Activated B cell treated with CpG ODN at 0.5 μM for 24 hours (primary cell): Measurements from ENCODE around the gene CH25H. TPM values are rescaled to one million over a fixed set of nuclear protein-coding genes. Genes with fewer than 3 reads are reported as not detected.
"Not testable (repeated sequence)": the region's sequence is repeated elsewhere in the genome, so short reads cannot be mapped to it uniquely, and the experiment has no call there.

Experiments used
- ATAC-seq: fragments of 200-7000 bp; cut with Tn5 transposase; one replicate; pipeline ENCODE4 v1.10.0; 2021; ENCODE audit warnings: low read depth, mild to moderate bottlenecking, moderate library complexity
- CTCF ChIA-PET: fragments of 350-600 bp; sonication (Branson Sonifier 250); formaldehyde crosslinking; loops from one replicate; lab custom pipeline; 2021; ENCODE audit warnings: antibody characterized with exemption; lab: Charles Lee
- POLR2A ChIA-PET: fragments of 350-600 bp; sonication (Branson Sonifier 250); formaldehyde crosslinking; loops from one replicate; lab custom pipeline; 2021; ENCODE audit warnings: antibody characterized with exemption; lab: Charles Lee
- DNase-seq: peaks from one replicate; pipeline ENCODE4 v3.0.0; 2022
- H3K27ac Mint-ChIP-seq: one replicate; pipeline ENCODE4 v1.8.0; 2020; ENCODE audit warnings: mixed read lengths
- H3K27me3 Mint-ChIP-seq: one replicate; pipeline ENCODE4 v1.8.0; 2021; ENCODE audit warnings: mixed read lengths
- H3K36me3 Mint-ChIP-seq: one replicate; pipeline ENCODE4 v1.8.0; 2021; ENCODE audit warnings: low read depth, mixed read lengths
- H3K4me1 Mint-ChIP-seq: one replicate; pipeline ENCODE4 v1.8.0; 2021; ENCODE audit warnings: mixed read lengths
- H3K4me3 Mint-ChIP-seq: one replicate; pipeline ENCODE4 v1.8.0; 2020; ENCODE audit warnings: mild to moderate bottlenecking, mixed read lengths
- H3K9me3 Mint-ChIP-seq: one replicate; pipeline ENCODE4 v1.8.0; 2020; ENCODE audit warnings: mixed read lengths
- intact Hi-C: fragments of 100-400 bp; cut with micrococcal nuclease; formaldehyde crosslinking; loops from one replicate; pipeline ENCODE4 v1.15.1; 2024
- total RNA-seq: library from RNA; stranded (reverse); gene quantifications from 2 replicates; pipeline ENCODE4 v1.2.3, GENCODE V29; 2022
- TF ChIP-seq, protein P1 (sequence below): fragments of 200-600 bp; IDR thresholded peaks from one replicate; pipeline ENCODE4 v1.8.0; 2022; ENCODE audit warnings: antibody characterized with exemption, mild to moderate bottlenecking

The CH25H gene, protein sequence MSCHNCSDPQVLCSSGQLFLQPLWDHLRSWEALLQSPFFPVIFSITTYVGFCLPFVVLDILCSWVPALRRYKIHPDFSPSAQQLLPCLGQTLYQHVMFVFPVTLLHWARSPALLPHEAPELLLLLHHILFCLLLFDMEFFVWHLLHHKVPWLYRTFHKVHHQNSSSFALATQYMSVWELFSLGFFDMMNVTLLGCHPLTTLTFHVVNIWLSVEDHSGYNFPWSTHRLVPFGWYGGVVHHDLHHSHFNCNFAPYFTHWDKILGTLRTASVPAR
- total RNA-seq: not detected in 2 replicates

DNA sequence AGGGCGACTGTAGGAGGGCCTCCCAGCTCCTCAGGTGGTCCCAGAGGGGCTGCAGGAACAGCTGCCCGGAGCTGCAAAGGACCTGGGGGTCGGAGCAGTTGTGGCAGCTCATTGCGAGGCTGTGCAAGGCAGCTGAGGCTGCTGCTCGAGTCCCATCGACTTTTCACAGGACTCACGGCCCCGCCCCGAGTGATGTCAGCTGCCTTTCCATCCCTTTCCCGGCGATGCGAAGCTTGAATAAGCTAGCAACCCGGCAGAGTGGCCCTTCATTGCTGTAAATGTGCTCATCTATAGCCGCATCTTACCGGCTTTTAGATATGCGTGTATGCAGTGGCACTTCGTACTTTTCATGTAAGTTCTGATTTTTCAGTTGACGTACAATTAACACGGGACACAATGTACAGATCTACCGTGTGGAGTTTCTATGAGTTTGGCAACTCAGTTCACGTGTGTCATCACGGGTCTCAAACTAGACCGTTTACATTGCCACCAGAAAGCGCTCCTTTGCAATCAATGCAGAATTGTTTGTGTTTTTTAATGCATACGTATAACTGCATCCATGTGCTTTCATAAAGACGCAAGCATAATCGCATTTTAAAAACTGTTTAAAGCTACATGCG lies at the start of gene CH25H:
Gene CH25H (minus strand): TSS at position 137 of the 620 bp plus-strand sequence. CDS start 25 bp downstream, at position 112.
- ATAC-seq: peak; percentile 65
- POLR2A ChIA-PET: interaction anchor here (0.6 kb wide), 1 partner anchor 175 kb away, joined by 4 read pairs; no protein-coding TSS in a partner anchor

DNA sequence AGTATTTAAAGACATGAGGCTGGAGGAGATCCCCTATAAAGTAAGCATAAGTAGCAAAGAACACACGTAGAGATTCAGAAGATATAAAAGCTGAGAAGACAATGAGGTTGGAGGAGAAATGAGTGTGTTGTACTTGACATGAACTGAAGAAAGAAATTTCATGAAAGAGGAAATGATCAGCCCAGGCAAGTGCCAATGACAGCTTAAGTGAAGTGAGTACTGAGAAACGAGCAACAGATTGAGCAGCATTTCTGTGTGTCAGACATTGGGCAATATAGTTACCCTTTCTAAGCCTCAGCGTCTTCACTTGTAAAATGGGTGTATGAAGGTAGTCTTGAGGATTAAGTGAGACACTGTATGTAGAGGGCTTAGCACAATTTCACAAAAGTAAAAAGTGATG lies 49.2 kb upstream of the CH25H start:
- Mint-ChIP-seq H3K27me3 (peaks cover 3% of the 10 kb centered on the region), H3K4me1 (peaks cover 3% of the 10 kb centered on the region), H3K9me3 (peaks cover 15% of the 10 kb centered on the region), H3K27ac (no peak overlapping the region), H3K36me3 (peaks cover 3% of the 10 kb centered on the region), H3K4me3 (no peak overlapping the region)
- TF ChIP-seq, protein P1, sequence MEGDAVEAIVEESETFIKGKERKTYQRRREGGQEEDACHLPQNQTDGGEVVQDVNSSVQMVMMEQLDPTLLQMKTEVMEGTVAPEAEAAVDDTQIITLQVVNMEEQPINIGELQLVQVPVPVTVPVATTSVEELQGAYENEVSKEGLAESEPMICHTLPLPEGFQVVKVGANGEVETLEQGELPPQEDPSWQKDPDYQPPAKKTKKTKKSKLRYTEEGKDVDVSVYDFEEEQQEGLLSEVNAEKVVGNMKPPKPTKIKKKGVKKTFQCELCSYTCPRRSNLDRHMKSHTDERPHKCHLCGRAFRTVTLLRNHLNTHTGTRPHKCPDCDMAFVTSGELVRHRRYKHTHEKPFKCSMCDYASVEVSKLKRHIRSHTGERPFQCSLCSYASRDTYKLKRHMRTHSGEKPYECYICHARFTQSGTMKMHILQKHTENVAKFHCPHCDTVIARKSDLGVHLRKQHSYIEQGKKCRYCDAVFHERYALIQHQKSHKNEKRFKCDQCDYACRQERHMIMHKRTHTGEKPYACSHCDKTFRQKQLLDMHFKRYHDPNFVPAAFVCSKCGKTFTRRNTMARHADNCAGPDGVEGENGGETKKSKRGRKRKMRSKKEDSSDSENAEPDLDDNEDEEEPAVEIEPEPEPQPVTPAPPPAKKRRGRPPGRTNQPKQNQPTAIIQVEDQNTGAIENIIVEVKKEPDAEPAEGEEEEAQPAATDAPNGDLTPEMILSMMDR: no peak
- DNase-seq: no peak
- ChIA-PET CTCF (interaction anchor here (1.4 kb wide), 1 partner anchor 158 kb away, joined by 3 read pairs; no protein-coding TSS in a partner anchor), POLR2A (no interaction called here)
- intact Hi-C loops: no loop called here
- ATAC-seq: no peak

More for the DNA sequence above, at the start of gene CH25H:
- intact Hi-C loops: loop anchor here (5.0 kb wide), 1 partner anchor 520 kb away; no protein-coding TSS in a partner anchor
- Mint-ChIP-seq H3K27me3 (peaks cover 47% of the 10 kb centered on the region), H3K36me3 (no peaks in the 10 kb centered on the region), H3K4me3 (peak within 1 kb of the TSS; percentile 83), H3K27ac (no peak within 1 kb of the TSS), H3K9me3 (no peaks in the 10 kb centered on the region), H3K4me1 (peaks cover 27% of the 10 kb centered on the region)
- TF ChIP-seq, protein P1: no peak
- DNase-seq: no peak
- CTCF ChIA-PET: interaction anchor here (0.7 to 3.6 kb wide), 9 partner anchors 9 to 431 kb away, joined by 3 to 17 read pairs (median 7); no protein-coding TSS in a partner anchor

DNA sequence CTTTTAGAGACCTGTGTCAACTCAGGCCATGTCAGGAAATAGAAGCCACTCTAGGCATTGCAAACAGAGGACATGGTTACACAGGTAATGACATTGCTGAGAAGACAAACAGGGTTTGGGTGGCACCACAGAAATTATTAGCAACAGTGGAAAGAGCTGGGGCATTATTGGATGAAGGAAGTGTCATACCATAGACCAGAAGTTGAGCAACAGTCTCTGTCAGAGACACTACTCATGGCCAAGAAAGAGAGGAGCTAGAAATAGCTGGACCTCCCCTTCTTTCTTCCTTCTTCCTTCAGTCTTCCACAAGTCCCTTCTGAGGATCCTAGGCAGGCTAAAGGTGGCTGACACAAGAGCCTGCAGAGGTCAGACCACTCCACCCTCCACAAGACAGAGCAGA lies 48.7 kb upstream of the CH25H start:
- peaks cover 15% of the 10 kb centered on the region for H3K9me3 Mint-ChIP-seq
- no peak overlapping the region for H3K4me3 Mint-ChIP-seq
- H3K27ac Mint-ChIP-seq: no peak overlapping the region
- H3K27me3 Mint-ChIP-seq: peaks cover 3% of the 10 kb centered on the region
- DNase-seq (no peak), ATAC-seq (no peak)
- intact Hi-C loops: no loop called here
- ChIA-PET CTCF (interaction anchor here (1.4 kb wide), 1 partner anchor 158 kb away, joined by 3 read pairs; no protein-coding TSS in a partner anchor), POLR2A (no interaction called here)
- H3K36me3 Mint-ChIP-seq: peaks cover 3% of the 10 kb centered on the region
- TF ChIP-seq, protein P1: no peak
- peaks cover 8% of the 10 kb centered on the region for H3K4me1 Mint-ChIP-seq

DNA sequence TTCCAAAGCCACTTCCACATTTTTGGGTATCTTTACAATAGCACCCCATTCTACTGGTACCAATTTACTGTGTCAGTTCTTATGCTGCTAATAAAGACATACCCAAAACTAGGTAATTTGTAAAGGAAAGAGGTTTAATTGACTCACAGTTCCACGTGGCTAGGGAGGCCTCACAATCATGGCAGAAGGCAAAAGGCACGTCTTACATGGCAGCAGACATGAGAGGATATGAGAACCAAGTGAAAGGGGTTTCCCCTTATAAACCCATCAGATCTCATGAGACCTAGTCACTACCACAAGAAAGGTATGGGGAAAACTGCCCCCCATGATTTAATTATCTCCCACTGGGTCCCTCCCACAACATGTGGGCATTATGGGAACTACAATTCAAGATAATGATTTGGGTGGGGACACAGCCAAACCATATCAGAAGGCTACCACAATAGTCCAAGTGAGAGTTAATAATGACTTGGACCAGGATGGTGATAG lies 48.0 kb upstream of the CH25H start:
- peaks cover 12% of the 10 kb centered on the region for H3K4me1 Mint-ChIP-seq
- H3K9me3 Mint-ChIP-seq: peaks cover 15% of the 10 kb centered on the region
- ATAC-seq, H3K36me3 Mint-ChIP-seq, H3K4me3 Mint-ChIP-seq, POLR2A ChIA-PET, H3K27me3 Mint-ChIP-seq, DNase-seq, intact Hi-C loops, CTCF ChIA-PET, H3K27ac Mint-ChIP-seq: not testable (repeated sequence)

DNA sequence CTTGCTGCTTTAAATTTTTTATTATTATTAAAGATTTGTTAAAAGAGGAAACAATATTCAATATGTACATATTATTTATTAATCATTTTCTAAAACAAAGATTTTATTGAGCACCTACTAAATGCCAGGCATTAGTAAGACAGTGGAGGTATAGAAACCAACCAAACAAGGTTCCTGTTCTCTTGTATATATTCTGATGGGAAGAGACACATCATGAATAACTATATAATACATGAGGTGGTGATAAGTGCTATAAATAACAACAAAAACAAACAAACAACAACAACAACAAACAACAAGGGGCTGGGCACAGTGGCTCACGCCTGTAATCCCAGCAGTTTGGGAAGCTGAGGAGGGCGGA lies 45.1 kb upstream of the CH25H start:
- TF ChIP-seq, protein P1: no peak
- ChIA-PET POLR2A (interaction anchor here (0.8 to 2.5 kb wide), 9 partner anchors 9 to 372 kb away, joined by 3 to 15 read pairs (median 4); partner anchors contain the start of genes IFIT1, IFIT2, IFIT5 and STAMBPL1), CTCF (interaction anchor here (0.7 to 2.0 kb wide), 2 partner anchors 38 to 162 kb away, joined by 4 to 5 read pairs; partner anchors contain the start of gene IFIT5)
- no peak overlapping the region for H3K27ac Mint-ChIP-seq
- no peak for ATAC-seq
- H3K27me3 Mint-ChIP-seq: peaks cover 3% of the 10 kb centered on the region
- peaks cover 3% of the 10 kb centered on the region for H3K36me3 Mint-ChIP-seq
- intact Hi-C loops: loop anchor here (2.0 kb wide), 1 partner anchor 393 kb away; the partner anchor contains the start of gene PANK1
- no peak for DNase-seq
- H3K4me1 Mint-ChIP-seq: peaks cover 26% of the 10 kb centered on the region
- peaks cover 15% of the 10 kb centered on the region for H3K9me3 Mint-ChIP-seq
- H3K4me3 Mint-ChIP-seq: no peak overlapping the region
